GM12878 (cell line): ENCODE results near the gene TMEM135. TPM values are rescaled to one million over a fixed set of nuclear protein-coding genes. Genes with fewer than 3 reads are reported as not detected.

Experiments used
- ATAC-seq: fragments of 200-7000 bp; cut with Tn5 transposase; 3 replicates; pipeline ENCODE4 v1.9.1; 2020; ENCODE audit warnings: mild to moderate bottlenecking, moderate library complexity
- BruUV-seq: library from RNA; stranded (reverse); fragments of 400-500 nt; replicated peaks from 2 replicates; lab custom pipeline; 2021; lab: Mats Ljungman, UMichigan
- CTCF ChIA-PET: fragments of 300-600 bp; sonication (Branson Sonifier 250); formaldehyde crosslinking; extraction: SDS; loops from one replicate; lab custom pipeline; 2021; ENCODE audit warnings: inconsistent platforms; lab: Yijun Ruan, JAX
- POLR2A ChIA-PET: fragments of 350-600 bp; formaldehyde crosslinking; extraction: SDS; loops from one replicate; lab custom pipeline; 2021; ENCODE audit warnings: inconsistent platforms; lab: Charles Lee
- RAD21 ChIA-PET: fragments of 300-600 bp; sonication (Branson Sonifier 250); formaldehyde crosslinking; loops from one replicate; lab custom pipeline; 2023; ENCODE audit warnings: antibody characterized with exemption; ENCODE audit not compliant: unreplicated experiment; lab: Charles Lee
- SMC1A ChIA-PET: fragments of 300-600 bp; sonication (Branson Sonifier 250); formaldehyde crosslinking; loops from one replicate; lab custom pipeline; 2023; ENCODE audit not compliant: unreplicated experiment, uncharacterized antibody; lab: Charles Lee
- DNase-seq: peaks from one replicate; pipeline ENCODE4 v3.0.0-alpha.2; 2011; ENCODE audit warnings: low read depth, low spot score
- FAIRE-seq: peaks from 3 replicates; lab custom pipeline; 2011; peaks lifted over from hg19 to GRCh38; lab: Jason Lieb, UNC
- H2AFZ ChIP-seq: 2 replicates; pipeline ENCODE4 v1.6.0; 2011; ENCODE audit warnings: low read depth, low read length, control low read depth; ENCODE audit not compliant: control insufficient read depth
- H3K27ac ChIP-seq: 2 replicates; pipeline ENCODE4 v1.5.1; 2011; ENCODE audit warnings: control low read depth; ENCODE audit not compliant: control insufficient read depth, insufficient read depth
- H3K27me3 ChIP-seq, 2 experiments: replicated peaks in 1 of 2; 2 replicates each; pipeline versions ENCODE4 v1.6.0 to v1.6.1; 2011; ENCODE audit warnings: low read length in 1 of 2; ENCODE audit not compliant: control insufficient read depth in 2 of 2, insufficient read depth in 2 of 2
- H3K36me3 ChIP-seq, 2 experiments: 2 replicates each; pipeline ENCODE4 v1.5.1; 2011; ENCODE audit warnings: low read length in 1 of 2; ENCODE audit not compliant: control insufficient read depth in 2 of 2, insufficient read depth in 2 of 2
- H3K4me1 ChIP-seq: 2 replicates; pipeline ENCODE4 v1.6.1; 2011; ENCODE audit warnings: mild to moderate bottlenecking, low read length, moderate library complexity, mixed read lengths; ENCODE audit not compliant: control insufficient read depth, insufficient read depth
- H3K4me2 ChIP-seq: 2 replicates; pipeline ENCODE4 v1.6.0; 2011; ENCODE audit warnings: control low read depth; ENCODE audit not compliant: control insufficient read depth, insufficient read depth
- H3K4me3 ChIP-seq: fragments of 200-600 bp; sonication (generic); 2 replicates; pipeline ENCODE4 v1.5.1; 2016
- H3K79me2 ChIP-seq: 2 replicates; pipeline ENCODE4 v1.6.0; 2011; ENCODE audit warnings: low read length; ENCODE audit not compliant: control insufficient read depth, insufficient read depth
- H3K9ac ChIP-seq: 2 replicates; pipeline ENCODE4 v1.8.0; 2011; ENCODE audit warnings: low read length, control low read depth, mixed read lengths; ENCODE audit not compliant: control insufficient read depth, insufficient read depth
- H3K9me3 ChIP-seq: replicated peaks from 3 replicates; pipeline ENCODE4 v1.5.1; 2011; ENCODE audit warnings: mild to moderate bottlenecking, low read length; ENCODE audit not compliant: control insufficient read depth, insufficient read depth
- H4K20me1 ChIP-seq: 2 replicates; pipeline ENCODE4 v1.6.0; 2011; ENCODE audit not compliant: control insufficient read depth, insufficient read depth
- CBFB ChIP-seq: IDR thresholded peaks from 2 replicates; pipeline ENCODE4 v1.6.1; 2016; ENCODE audit warnings: antibody characterized with exemption, low read depth
- CUX1 ChIP-seq: IDR thresholded peaks from 2 replicates; pipeline ENCODE4 v1.6.1; 2012; ENCODE audit warnings: improper control_type of control experiment, low read depth, low read length; ENCODE audit not compliant: insufficient replicate concordance
- FOXK2 ChIP-seq: fragments of 450-650 bp; IDR thresholded peaks from 2 replicates; pipeline ENCODE4 v1.6.1; 2017; ENCODE audit warnings: mild to moderate bottlenecking, moderate library complexity
- MEF2B ChIP-seq: fragments of 450-650 bp; IDR thresholded peaks from 2 replicates; pipeline ENCODE4 v1.6.1; 2018; ENCODE audit warnings: mild to moderate bottlenecking, moderate library complexity; ENCODE audit not compliant: partially characterized antibody, poor library complexity, severe bottlenecking
- NFIC ChIP-seq: IDR thresholded peaks from 2 replicates; pipeline ENCODE4 v1.6.1; 2012; ENCODE audit warnings: low read depth, mild to moderate bottlenecking, inconsistent platforms, low read length, moderate library complexity
- NRF1 ChIP-seq: conservative IDR thresholded peaks from 2 replicates; pipeline ENCODE4 v1.6.1; 2011; ENCODE audit warnings: mild to moderate bottlenecking, low read depth, low read length, improper control_type of control experiment
- RFX5 ChIP-seq: IDR thresholded peaks from 2 replicates; pipeline ENCODE4 v1.6.1; 2011; ENCODE audit warnings: low read depth, low read length, improper control_type of control experiment
- TARDBP ChIP-seq: IDR thresholded peaks from 2 replicates; pipeline ENCODE4 v1.6.1; 2016; ENCODE audit warnings: borderline replicate concordance
- ZNF384 ChIP-seq: IDR thresholded peaks from 2 replicates; pipeline ENCODE4 v1.6.1; 2012; ENCODE audit warnings: low read depth, mild to moderate bottlenecking, low read length, improper control_type of control experiment, borderline replicate concordance
- WGBS: methylation state at CpG from one replicate; pipeline ENCODE4 v1.1.6; 2016; ENCODE audit warnings: low lambda C conversion rate; ENCODE audit not compliant: insufficient replicate concordance, insufficient coverage; ENCODE audit errors: missing lambda C conversion rate; 5-methylcytosine and 5-hydroxymethylcytosine counted together
- in situ Hi-C: fragments of 300-500 bp; cut with MboI; formaldehyde crosslinking; loops from 9 replicates; pipeline ENCODE4 v1.14.3; 2018; ENCODE audit warnings: mixed read lengths
- intact Hi-C: fragments of 100-400 bp; cut with micrococcal nuclease; formaldehyde crosslinking; loops from one replicate; pipeline ENCODE4 v1.14.2; 2022; ENCODE audit not compliant: unreplicated experiment
- polyA plus RNA-seq, 11 experiments: library from polyadenylated mRNA; depleted of rRNA in 4 of 11; unstranded in 6 of 11; stranded (reverse) in 5 of 11; fragments of >200 nt; fragmentation: Nextera tagmentation in 4 of 11; fragmentation: Illumina TruSeq in 1 of 11; extraction: Ambion mirVana in 4 of 11; extraction: Trizol in 1 of 11; gene quantifications; 1 replicate in 1 of 11; 2 replicates in 10 of 11; pipeline versions ENCODE4 v1.2.1 to v1.2.3, GENCODE V29; 2011 to 2016; ENCODE audit warnings: inconsistent platforms in 2 of 11, missing spikeins in 2 of 11, low read depth in 1 of 11
- total RNA-seq, 4 experiments: library from RNA; depleted of rRNA in 3 of 4; stranded (reverse); fragments of >200 nt in 3 of 4; fragmentation: Illumina TruSeq in 1 of 4; extraction: Trizol in 1 of 4; gene quantifications; 2 replicates each; pipeline versions ENCODE4 v1.2.1 to v1.2.3, GENCODE V29; 2013 to 2021

The TMEM135 gene
- total and polyA plus RNA-seq, 10 of the 15 experiments (the other 5 are each of a cell fraction or from before 2014, with no cell fraction given) = 7.2 to 117 (median 12.9) TPM

- Histone ChIP-seq H3K4me3 (no peak overlapping the region), H3K4me1 (no peaks in the 10 kb centered on the region), H4K20me1 (no peaks in the 10 kb centered on the region), H3K9me3 (no peaks in the 10 kb centered on the region), H3K27me3 (no peaks in the 10 kb centered on the region), H2AFZ (no peak overlapping the region), H3K36me3 (no peaks in the 10 kb centered on the region), H3K4me2 (no peak overlapping the region), H3K27ac (no peak overlapping the region), H3K9ac (no peak overlapping the region), H3K79me2 (no peaks in the 10 kb centered on the region)
- FAIRE-seq = no peak
- ChIA-PET POLR2A (interaction anchor here (0.6 kb wide), 1 partner anchor 249 kb away, joined by 3 read pairs; no protein-coding TSS in a partner anchor), SMC1A (interaction anchor here (1.4 kb wide), 1 partner anchor 17 kb away, joined by 3 read pairs; the partner anchor contains the start of gene TMEM135), RAD21 (no interaction called here), CTCF (interaction anchor here (0.6 kb wide), 1 partner anchor 21 kb away, joined by 3 read pairs; no protein-coding TSS in a partner anchor)
- WGBS = 53% methylated on average over 1 of the region's 1 CpG
- ATAC-seq = no peak
- DNase-seq = no peak
- BruUV-seq = no TSS peak
- no peak for TF ChIP-seq MEF2B
- no peak for TF ChIP-seq RFX5
- TF ChIP-seq NFIC = no peak
- TF ChIP-seq TARDBP = no peak
- no peak for TF ChIP-seq FOXK2
- TF ChIP-seq CUX1 = no peak
- TF ChIP-seq ZNF384 = no peak
- TF ChIP-seq CBFB = no peak
- TF ChIP-seq NRF1 = no peak
- in situ Hi-C loops (no loop called here), intact Hi-C loops (no loop called here)
Observed at GRCh38 chr11:87020336-87020735, 17.4 kb upstream of the TMEM135 start.
